PC-9 (cell line): Measurements from ENCODE around the gene OR2A2. TPM values are rescaled to one million over a fixed set of nuclear protein-coding genes. Genes with fewer than 3 reads are reported as not detected.

ENCODE experiments used
- BruUV-seq: library from RNA; stranded (reverse); fragments of 400-500 nt; replicated peaks from 2 replicates; lab custom pipeline; 2021; lab: Mats Ljungman, UMichigan
- CTCF ChIA-PET: fragments of 300-600 bp; sonication (Branson Sonifier 250); formaldehyde crosslinking; loops from one replicate; lab custom pipeline; 2022; ENCODE audit warnings: antibody characterized with exemption; lab: Charles Lee
- POLR2A ChIA-PET: fragments of 300-600 bp; sonication (Branson Sonifier 250); formaldehyde crosslinking; loops from one replicate; lab custom pipeline; 2022; ENCODE audit warnings: antibody characterized with exemption; ENCODE audit not compliant: unreplicated experiment; lab: Charles Lee
- DNase-seq, 2 experiments: peaks; one replicate each; pipeline versions ENCODE4 v3.0.0 to v3.0.0-alpha.2; 2015 to 2022; ENCODE audit warnings: mixed read lengths in 1 of 2
- H2AFZ ChIP-seq: fragments of 200-600 bp; sonication (generic); 2 replicates; pipeline ENCODE4 v1.8.1; 2017; ENCODE audit warnings: antibody characterized with exemption
- H3F3A ChIP-seq: fragments of 200-600 bp; sonication (generic); 2 replicates; pipeline ENCODE4 v1.8.1; 2017; ENCODE audit warnings: antibody characterized with exemption, mild to moderate bottlenecking, low read depth; ENCODE audit not compliant: insufficient read depth
- H3K27ac ChIP-seq: fragments of 200-600 bp; sonication (generic); 2 replicates; pipeline ENCODE4 v1.6.1; 2016; ENCODE audit warnings: mixed run types
- H3K27me3 ChIP-seq: fragments of 200-600 bp; sonication (generic); 2 replicates; pipeline ENCODE4 v1.6.1; 2016; ENCODE audit warnings: low read depth, mixed run types; ENCODE audit not compliant: insufficient read depth
- H3K36me3 ChIP-seq: fragments of 200-600 bp; sonication (generic); 2 replicates; pipeline ENCODE4 v1.6.1; 2016; ENCODE audit warnings: low read depth, mixed run types
- H3K4me1 ChIP-seq: fragments of 200-600 bp; sonication (generic); replicated peaks from 2 replicates; pipeline ENCODE4 v1.6.1; 2016; ENCODE audit warnings: mixed run types; ENCODE audit not compliant: insufficient read depth
- H3K4me2 ChIP-seq: fragments of 200-600 bp; sonication (generic); 2 replicates; pipeline ENCODE4 v1.6.1; 2017; ENCODE audit warnings: mixed run types
- H3K4me3 ChIP-seq: fragments of 200-600 bp; sonication (generic); 2 replicates; pipeline ENCODE4 v1.6.1; 2016; ENCODE audit warnings: mixed run types
- H3K79me2 ChIP-seq: fragments of 200-600 bp; sonication (generic); 2 replicates; pipeline ENCODE4 v1.6.1; 2017; ENCODE audit warnings: low read depth, mixed run types
- H3K9me2 ChIP-seq: fragments of 200-600 bp; sonication (generic); 2 replicates; pipeline ENCODE4 v1.8.1; 2017; ENCODE audit warnings: mild to moderate bottlenecking; ENCODE audit not compliant: insufficient read depth
- H3K9me3 ChIP-seq: fragments of 200-600 bp; sonication (generic); 2 replicates; pipeline ENCODE4 v1.8.1; 2016; ENCODE audit warnings: low read depth; ENCODE audit not compliant: insufficient read depth
- H4K20me1 ChIP-seq: fragments of 200-600 bp; sonication (generic); 2 replicates; pipeline ENCODE4 v1.8.1; 2017; ENCODE audit not compliant: insufficient read depth
- EZH2 ChIP-seq: fragments of 200-600 bp; sonication (generic); IDR thresholded peaks from 2 replicates; pipeline ENCODE4 v1.8.0; 2017; ENCODE audit warnings: antibody characterized with exemption, low read depth
- intact Hi-C: fragments of 100-400 bp; cut with micrococcal nuclease; formaldehyde crosslinking; loops from one replicate; pipeline ENCODE4 v1.10.0; 2022; ENCODE audit not compliant: unreplicated experiment
- total RNA-seq: library from RNA; stranded (reverse); gene quantifications from 2 replicates; pipeline ENCODE4 v1.2.3, GENCODE V29; 2021
- TF ChIP-seq, protein P1 (sequence below): fragments of 200-600 bp; sonication (generic); conservative IDR thresholded peaks from 2 replicates; pipeline ENCODE4 v1.6.1; 2017; ENCODE audit warnings: mixed run types, antibody characterized with exemption, mild to moderate bottlenecking, moderate library complexity

The OR2A2 gene
- total RNA-seq, 1 experiment from 2014 or later, result not detected

- no peaks in the 10 kb centered on the region for H4K20me1 ChIP-seq
- POLR2A ChIA-PET, result no interaction called here
- H2AFZ ChIP-seq, result no peak overlapping the region
- intact Hi-C loops, result no loop called here
- H3K27me3 ChIP-seq, result no peaks in the 10 kb centered on the region
- no TSS peak for BruUV-seq
- no peaks in the 10 kb centered on the region for H3K36me3 ChIP-seq
- DNase-seq, result no peak
- no peaks in the 10 kb centered on the region for H3K79me2 ChIP-seq
- no peaks in the 10 kb centered on the region for H3K4me1 ChIP-seq
- TF ChIP-seq, protein P1, sequence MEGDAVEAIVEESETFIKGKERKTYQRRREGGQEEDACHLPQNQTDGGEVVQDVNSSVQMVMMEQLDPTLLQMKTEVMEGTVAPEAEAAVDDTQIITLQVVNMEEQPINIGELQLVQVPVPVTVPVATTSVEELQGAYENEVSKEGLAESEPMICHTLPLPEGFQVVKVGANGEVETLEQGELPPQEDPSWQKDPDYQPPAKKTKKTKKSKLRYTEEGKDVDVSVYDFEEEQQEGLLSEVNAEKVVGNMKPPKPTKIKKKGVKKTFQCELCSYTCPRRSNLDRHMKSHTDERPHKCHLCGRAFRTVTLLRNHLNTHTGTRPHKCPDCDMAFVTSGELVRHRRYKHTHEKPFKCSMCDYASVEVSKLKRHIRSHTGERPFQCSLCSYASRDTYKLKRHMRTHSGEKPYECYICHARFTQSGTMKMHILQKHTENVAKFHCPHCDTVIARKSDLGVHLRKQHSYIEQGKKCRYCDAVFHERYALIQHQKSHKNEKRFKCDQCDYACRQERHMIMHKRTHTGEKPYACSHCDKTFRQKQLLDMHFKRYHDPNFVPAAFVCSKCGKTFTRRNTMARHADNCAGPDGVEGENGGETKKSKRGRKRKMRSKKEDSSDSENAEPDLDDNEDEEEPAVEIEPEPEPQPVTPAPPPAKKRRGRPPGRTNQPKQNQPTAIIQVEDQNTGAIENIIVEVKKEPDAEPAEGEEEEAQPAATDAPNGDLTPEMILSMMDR, result no peak
- no peak for TF ChIP-seq EZH2
- no peak overlapping the region for H3K4me2 ChIP-seq
- no peaks in the 10 kb centered on the region for H3K9me3 ChIP-seq
- CTCF ChIA-PET, result no interaction called here
- H3K27ac ChIP-seq, result no peak overlapping the region
- H3K4me3 ChIP-seq, result no peak overlapping the region
- H3K9me2 ChIP-seq, result peaks cover 4% of the 10 kb centered on the region
- H3F3A ChIP-seq, result no peaks in the 10 kb centered on the region
Observed at GRCh38 chr7:144098776-144099175, 10.6 kb upstream of the OR2A2 start.

- Histone ChIP-seq H3K9me2 (peaks cover 4% of the 10 kb centered on the region), H3K79me2 (no peaks in the 10 kb centered on the region), H2AFZ (no peak overlapping the region), H3K4me3 (no peak overlapping the region), H3K4me1 (no peaks in the 10 kb centered on the region), H3K27me3 (no peaks in the 10 kb centered on the region), H3K4me2 (no peak overlapping the region), H3K36me3 (no peaks in the 10 kb centered on the region), H4K20me1 (no peaks in the 10 kb centered on the region), H3F3A (no peaks in the 10 kb centered on the region), H3K27ac (no peak overlapping the region), H3K9me3 (no peaks in the 10 kb centered on the region)
- intact Hi-C loops, result no loop called here
- TF ChIP-seq, protein P1, result no peak
- no peak for TF ChIP-seq EZH2
- POLR2A ChIA-PET, result no interaction called here
- CTCF ChIA-PET, result no interaction called here
- DNase-seq, result no peak
- no TSS peak for BruUV-seq
Observed at GRCh38 chr7:144100607-144101006, 8.8 kb upstream of the OR2A2 start.

DNA sequence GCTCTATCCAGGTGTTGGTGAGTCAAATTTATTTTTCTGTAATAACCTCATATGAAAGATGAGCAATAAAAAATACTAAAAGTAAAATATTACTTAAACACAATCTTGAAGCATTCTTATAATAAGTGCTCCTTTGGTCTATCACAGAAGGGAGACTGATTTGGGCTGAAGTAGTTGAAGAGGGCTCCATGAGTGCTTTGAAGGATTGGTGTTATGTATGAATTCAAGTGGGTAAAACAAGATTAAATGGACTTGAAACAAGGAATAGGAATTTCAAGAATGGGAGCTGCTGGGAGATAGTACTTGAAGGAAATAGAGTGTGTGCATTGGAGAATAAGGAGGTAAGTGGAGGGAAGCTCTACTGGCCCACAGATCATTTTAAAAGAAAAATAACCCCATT, 7.3 kb upstream of the OR2A2 start:
- H3K9me2 ChIP-seq, result peaks cover 4% of the 10 kb centered on the region
- ChIA-PET POLR2A (interaction anchor here (0.6 kb wide), 1 partner anchor 1718 kb away, joined by 11 read pairs; no protein-coding TSS in a partner anchor), CTCF (no interaction called here)
- H2AFZ ChIP-seq, result no peak overlapping the region
- no peaks in the 10 kb centered on the region for H3K9me3 ChIP-seq
- H3K4me1 ChIP-seq, result no peaks in the 10 kb centered on the region
- no peaks in the 10 kb centered on the region for H3K27me3 ChIP-seq
- H4K20me1 ChIP-seq, result no peaks in the 10 kb centered on the region
- no peak overlapping the region for H3K4me3 ChIP-seq
- TF ChIP-seq, protein P1, result no peak
- no peak for TF ChIP-seq EZH2
- H3K79me2 ChIP-seq, result no peaks in the 10 kb centered on the region
- H3F3A ChIP-seq, result no peaks in the 10 kb centered on the region
- H3K27ac ChIP-seq, result no peak overlapping the region
- intact Hi-C loops, result no loop called here
- BruUV-seq, result no TSS peak
- no peak for DNase-seq
- H3K36me3 ChIP-seq, result no peaks in the 10 kb centered on the region
- no peak overlapping the region for H3K4me2 ChIP-seq
